HUES6 (cell line): ENCODE data around the gene AQP4.

ENCODE experiments used
- H3K27ac ChIP-seq: 2 replicates; pipeline ENCODE4 v1.7.0; 2013; ENCODE audit warnings: low read depth, mild to moderate bottlenecking, low read length, inconsistent platforms
- H3K27me3 ChIP-seq: 2 replicates; pipeline ENCODE4 v1.6.1; 2013; ENCODE audit warnings: low read length; ENCODE audit not compliant: control insufficient read depth, insufficient read depth
- H3K36me3 ChIP-seq: 2 replicates; pipeline ENCODE4 v1.6.1; 2013; ENCODE audit warnings: low read length; ENCODE audit not compliant: control insufficient read depth, insufficient read depth
- H3K4me1 ChIP-seq: 2 replicates; pipeline ENCODE4 v1.6.1; 2013; ENCODE audit warnings: low read length; ENCODE audit not compliant: control insufficient read depth, insufficient read depth
- H3K4me3 ChIP-seq: 2 replicates; pipeline ENCODE4 v1.5.1; 2013; ENCODE audit warnings: low read depth, low read length
- H3K9ac ChIP-seq: one replicate; pipeline ENCODE4 v1.6.1; 2013; ENCODE audit warnings: mild to moderate bottlenecking, low read length
- H3K9me3 ChIP-seq: 2 replicates; pipeline ENCODE4 v1.6.1; 2013; ENCODE audit warnings: low read depth, low read length; ENCODE audit not compliant: control insufficient read depth, insufficient read depth

Gene AQP4, protein sequence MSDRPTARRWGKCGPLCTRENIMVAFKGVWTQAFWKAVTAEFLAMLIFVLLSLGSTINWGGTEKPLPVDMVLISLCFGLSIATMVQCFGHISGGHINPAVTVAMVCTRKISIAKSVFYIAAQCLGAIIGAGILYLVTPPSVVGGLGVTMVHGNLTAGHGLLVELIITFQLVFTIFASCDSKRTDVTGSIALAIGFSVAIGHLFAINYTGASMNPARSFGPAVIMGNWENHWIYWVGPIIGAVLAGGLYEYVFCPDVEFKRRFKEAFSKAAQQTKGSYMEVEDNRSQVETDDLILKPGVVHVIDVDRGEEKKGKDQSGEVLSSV

DNA sequence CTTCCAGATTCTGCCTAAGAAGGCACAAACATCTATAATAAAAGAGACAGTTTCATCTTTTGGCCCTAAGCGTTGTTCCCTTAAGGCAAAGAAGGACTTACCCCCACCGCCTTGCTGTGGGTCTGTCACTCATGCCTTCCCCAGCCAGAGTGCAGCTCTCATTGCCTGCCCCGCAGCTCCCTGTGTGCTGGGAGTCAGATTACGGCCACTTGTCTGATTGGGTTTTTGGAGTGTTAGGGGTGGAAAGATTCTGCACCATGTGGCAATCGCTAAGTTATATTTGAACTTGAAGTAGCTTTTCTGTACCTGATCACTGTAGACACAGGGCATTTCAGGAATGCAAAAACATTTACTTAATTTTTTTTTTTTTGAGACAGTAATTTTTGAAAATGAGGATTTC, at the start of gene AQP4:
Gene AQP4 (minus strand): TSS at position 151 of the 400 bp plus-strand sequence. CDS start 18 bp downstream, at position 133.
- no peak within 1 kb of the TSS for H3K27ac ChIP-seq
- H3K27me3 ChIP-seq, result peaks cover 34% of the 10 kb centered on the region
- H3K9me3 ChIP-seq, result no peaks in the 10 kb centered on the region
- H3K9ac ChIP-seq, result no peak within 1 kb of the TSS
- H3K4me3 ChIP-seq, result no peak within 1 kb of the TSS
- no peaks in the 10 kb centered on the region for H3K36me3 ChIP-seq
- H3K4me1 ChIP-seq, result peaks cover 11% of the 10 kb centered on the region

DNA sequence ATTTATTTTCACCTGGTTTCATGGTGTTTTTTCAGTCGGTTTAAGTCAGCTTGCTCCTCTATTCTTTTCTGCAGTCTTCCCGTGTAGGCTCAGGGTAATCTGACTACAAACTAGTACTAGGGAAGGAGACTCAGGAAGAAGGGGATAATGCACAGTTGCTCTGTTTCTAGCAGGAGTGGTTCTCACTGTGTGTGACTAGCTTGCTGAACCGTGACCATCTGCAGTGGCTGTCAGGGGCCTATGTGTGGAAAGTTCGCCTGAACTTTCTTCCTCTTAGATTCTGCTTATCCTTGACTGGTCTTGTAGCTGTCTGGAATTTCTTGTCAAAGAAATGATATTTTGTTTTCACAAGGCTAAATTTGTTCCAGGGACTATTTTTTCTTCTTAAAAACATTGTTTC, 46.3 kb upstream of the AQP4 start:
- Histone ChIP-seq H3K9ac (no peak overlapping the region), H3K36me3 (no peaks in the 10 kb centered on the region), H3K4me1 (peaks cover 10% of the 10 kb centered on the region), H3K9me3 (no peaks in the 10 kb centered on the region), H3K4me3 (no peak overlapping the region), H3K27ac (no peak overlapping the region), H3K27me3 (no peaks in the 10 kb centered on the region)

DNA sequence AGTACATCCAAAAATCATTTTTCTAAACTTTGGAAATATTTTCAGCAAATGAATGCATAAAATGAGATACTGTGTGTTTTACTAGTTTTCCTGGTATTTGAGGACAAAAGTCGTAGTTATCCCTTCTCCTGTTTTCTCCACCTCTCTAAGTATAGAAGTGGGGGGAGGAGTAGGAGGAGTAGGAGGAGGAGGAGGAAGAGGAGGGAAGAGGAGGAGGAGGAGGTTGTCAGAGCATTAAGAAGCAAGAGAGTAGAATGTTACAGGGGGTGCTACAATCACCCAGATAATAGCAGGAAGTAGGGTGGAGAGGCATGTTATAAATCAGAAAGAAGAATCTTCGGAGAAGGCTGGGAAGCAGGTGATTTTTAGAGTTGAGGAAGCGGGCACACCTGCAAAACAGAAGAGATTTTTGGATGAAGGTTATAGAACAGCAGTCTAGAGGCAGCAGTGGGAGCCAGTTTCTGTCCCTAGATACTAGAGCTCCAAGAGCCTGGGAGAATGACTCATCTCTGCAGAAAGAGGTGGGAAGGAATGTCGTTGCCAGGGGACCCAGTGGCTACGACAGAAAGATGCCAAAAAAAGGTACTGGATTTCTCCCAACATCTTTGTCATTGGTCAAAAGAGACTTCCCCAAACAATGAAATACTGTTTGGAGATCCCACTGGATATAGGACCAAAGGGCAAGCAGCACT, 44.2 kb upstream of the AQP4 start:
- peaks cover 10% of the 10 kb centered on the region for H3K4me1 ChIP-seq
- peaks cover 1% of the 10 kb centered on the region; the same call in 1 of the 2 replicates for H3K9me3 ChIP-seq
- H3K9ac ChIP-seq, result no peak overlapping the region
- H3K36me3 ChIP-seq, result no peaks in the 10 kb centered on the region
- H3K4me3 ChIP-seq, result no peak overlapping the region; the same call in 1 of the 2 replicates
- no peaks in the 10 kb centered on the region for H3K27me3 ChIP-seq
- H3K27ac ChIP-seq, result no peak overlapping the region

DNA sequence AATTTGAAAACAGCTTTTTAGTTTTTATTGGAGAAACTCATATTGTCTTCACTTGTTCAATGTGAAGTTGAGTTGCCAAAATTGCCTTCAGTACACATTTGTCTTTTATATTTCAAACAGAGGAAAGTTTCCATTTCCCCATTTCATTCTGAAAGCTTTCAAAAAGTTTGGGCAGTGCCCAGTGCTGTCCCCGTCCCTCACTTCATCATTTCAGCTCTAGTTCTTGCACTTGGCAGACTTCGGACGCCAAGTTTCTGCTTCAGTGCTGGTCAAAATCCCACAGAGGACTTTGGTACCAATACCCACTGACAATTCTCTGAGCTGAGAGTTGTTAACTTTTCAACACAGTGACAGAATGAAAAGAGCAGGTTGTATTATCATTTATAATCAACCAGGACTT, 43.4 kb upstream of the AQP4 start:
- no peak overlapping the region for H3K27ac ChIP-seq
- no peaks in the 10 kb centered on the region for H3K27me3 ChIP-seq
- no peaks in the 10 kb centered on the region for H3K36me3 ChIP-seq
- peaks cover 10% of the 10 kb centered on the region for H3K4me1 ChIP-seq
- peaks cover 8% of the 10 kb centered on the region for H3K9me3 ChIP-seq
- no peak overlapping the region for H3K9ac ChIP-seq
- no peak overlapping the region for H3K4me3 ChIP-seq

DNA sequence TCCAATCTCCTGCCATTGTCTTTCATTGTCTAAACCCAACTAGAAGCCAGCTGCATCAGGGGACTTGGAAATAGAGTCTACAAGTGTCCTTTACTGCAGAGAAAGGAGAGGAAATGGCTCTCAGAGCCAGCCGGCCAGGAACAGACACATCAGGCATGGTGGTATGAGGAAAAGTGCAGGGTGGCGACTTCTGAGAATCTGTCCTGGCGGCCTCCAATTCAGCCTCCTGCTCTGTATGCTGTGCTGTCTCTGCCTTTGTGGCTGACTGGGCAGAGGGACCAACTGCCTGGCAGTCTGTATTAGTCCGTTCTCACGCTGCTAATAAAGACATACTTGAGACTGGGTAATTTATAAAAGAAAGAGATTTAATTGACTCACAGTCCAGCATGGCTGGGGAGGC, 36.8 kb upstream of the AQP4 start:
- Histone ChIP-seq H3K9me3 (peaks cover 27% of the 10 kb centered on the region), H3K4me3 (no peak overlapping the region), H3K27ac (no peak overlapping the region), H3K36me3 (no peaks in the 10 kb centered on the region), H3K27me3 (no peaks in the 10 kb centered on the region), H3K9ac (no peak overlapping the region), H3K4me1 (no peaks in the 10 kb centered on the region)

DNA sequence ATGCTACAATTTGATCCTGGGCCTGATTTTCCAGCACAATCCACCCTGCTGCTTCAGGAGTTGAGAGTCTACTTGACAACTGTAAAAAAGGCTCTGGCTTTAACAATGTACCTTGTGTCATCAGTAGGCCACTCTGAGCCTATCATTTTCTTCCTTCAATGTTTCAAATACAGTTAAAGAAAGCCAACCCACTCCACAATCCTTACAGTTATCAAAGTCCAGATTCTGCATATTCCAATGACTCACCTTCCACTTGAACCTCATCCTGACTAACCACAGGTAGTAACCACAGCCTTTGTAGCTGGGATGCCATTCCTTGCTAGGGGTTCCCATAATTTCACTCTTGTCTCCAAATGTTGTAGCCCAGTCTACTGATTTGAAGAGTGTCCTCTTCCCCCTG, 35.5 kb upstream of the AQP4 start:
- H3K4me1 ChIP-seq, result no peaks in the 10 kb centered on the region
- no peak overlapping the region for H3K27ac ChIP-seq
- no peak overlapping the region for H3K9ac ChIP-seq
- H3K36me3 ChIP-seq, result no peaks in the 10 kb centered on the region
- H3K27me3 ChIP-seq, result no peaks in the 10 kb centered on the region
- no peak overlapping the region for H3K4me3 ChIP-seq
- peaks cover 27% of the 10 kb centered on the region for H3K9me3 ChIP-seq

DNA sequence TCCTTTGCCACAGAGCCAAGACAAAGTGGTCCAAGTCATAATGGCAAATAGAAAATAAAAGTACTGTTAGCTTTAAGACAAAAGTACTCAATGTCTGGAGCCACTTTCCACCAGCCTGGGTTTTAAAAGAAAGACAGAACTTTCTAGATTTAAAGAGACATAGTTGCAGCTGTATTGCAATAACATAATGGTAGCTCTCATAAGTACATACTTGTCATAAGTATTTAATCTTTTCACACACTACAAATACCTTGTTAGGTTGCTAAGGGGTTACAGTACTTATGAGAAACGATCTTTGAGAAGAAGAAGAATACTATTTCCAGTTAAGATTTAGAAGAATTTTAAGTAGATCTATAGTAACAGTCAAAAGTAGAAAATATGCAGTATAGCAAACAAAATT, 28.9 kb upstream of the AQP4 start:
- Histone ChIP-seq H3K9me3 (no peaks in the 10 kb centered on the region), H3K27ac (no peak overlapping the region), H3K4me1 (peaks cover 11% of the 10 kb centered on the region; the same call in 1 of the 2 replicates), H3K4me3 (no peak overlapping the region), H3K9ac (no peak overlapping the region), H3K36me3 (no peaks in the 10 kb centered on the region), H3K27me3 (no peaks in the 10 kb centered on the region)

DNA sequence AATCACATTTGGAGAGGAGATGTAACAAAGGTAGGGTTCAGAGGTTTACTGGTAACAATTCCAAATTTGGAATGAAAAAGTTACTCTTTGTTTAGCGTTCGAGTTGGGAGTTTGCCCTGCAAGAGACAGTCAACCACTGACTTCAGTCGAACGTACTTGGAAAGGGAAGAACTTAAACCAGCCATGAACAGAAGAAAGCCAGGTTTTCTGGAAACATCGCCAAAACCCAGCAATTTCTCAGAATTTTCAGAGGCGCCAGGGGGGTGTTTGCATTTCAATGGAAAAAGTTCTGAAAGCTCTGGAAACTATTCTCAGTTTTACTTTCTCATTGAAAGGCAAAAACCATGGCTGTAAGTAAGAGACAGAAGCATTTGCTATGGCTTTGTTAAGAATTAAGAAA, 28.5 kb upstream of the AQP4 start:
- no peaks in the 10 kb centered on the region for H3K9me3 ChIP-seq
- H3K36me3 ChIP-seq, result no peaks in the 10 kb centered on the region
- H3K27ac ChIP-seq, result no peak overlapping the region
- no peak overlapping the region for H3K9ac ChIP-seq
- H3K4me3 ChIP-seq, result no peak overlapping the region
- H3K27me3 ChIP-seq, result no peaks in the 10 kb centered on the region
- peaks cover 11% of the 10 kb centered on the region; the same call in 1 of the 2 replicates for H3K4me1 ChIP-seq

DNA sequence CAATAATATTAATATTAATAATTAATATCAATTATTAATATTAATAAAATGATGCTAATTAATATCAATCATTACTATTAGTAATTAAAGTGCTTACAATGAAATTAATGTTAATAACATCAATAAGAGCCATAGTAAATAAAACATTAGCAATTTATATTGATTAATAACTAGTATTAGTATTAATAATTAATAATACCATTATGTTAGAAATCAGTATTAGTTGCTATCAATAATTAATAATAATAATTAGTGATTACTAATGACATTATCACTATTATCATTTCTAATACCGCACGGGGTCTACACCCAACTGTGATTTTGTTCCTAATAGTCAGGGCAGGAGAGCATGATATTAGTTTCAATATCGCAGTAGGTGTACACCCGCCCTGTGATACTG, 22.8 kb upstream of the AQP4 start:
- H3K36me3 ChIP-seq, result no peaks in the 10 kb centered on the region
- no peaks in the 10 kb centered on the region for H3K9me3 ChIP-seq
- no peak overlapping the region for H3K27ac ChIP-seq
- H3K9ac ChIP-seq, result no peak overlapping the region
- no peak overlapping the region for H3K4me3 ChIP-seq
- H3K4me1 ChIP-seq, result no peaks in the 10 kb centered on the region
- no peaks in the 10 kb centered on the region; the same call in 1 of the 2 replicates for H3K27me3 ChIP-seq

DNA sequence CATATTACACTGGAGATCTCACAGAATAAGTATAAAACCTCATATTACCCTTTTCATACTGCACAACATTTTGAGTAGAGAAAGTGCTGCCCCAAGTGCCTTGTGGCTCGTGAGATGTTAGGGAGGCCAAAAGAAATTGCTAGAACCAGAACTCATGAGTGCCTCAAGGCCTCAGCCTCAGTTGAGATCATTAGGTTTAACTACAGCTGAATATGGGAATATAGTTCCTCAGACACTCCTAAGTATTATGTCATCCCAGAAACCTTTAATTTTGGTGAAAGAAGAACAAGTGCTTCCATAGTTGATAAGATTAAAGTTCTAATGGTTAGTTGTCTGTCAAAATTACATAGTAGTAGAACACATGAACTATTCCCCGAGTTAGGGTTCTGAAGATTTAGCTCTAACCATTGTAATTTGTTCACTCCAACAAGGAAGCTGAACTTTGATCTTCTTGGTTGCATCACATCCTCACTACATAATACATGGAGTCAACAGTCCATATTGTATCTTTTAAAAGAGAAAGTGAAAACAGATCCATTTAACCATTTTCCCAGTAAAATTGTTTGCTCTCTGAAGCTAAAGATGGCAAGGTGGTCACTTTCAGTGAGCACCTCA, 9.6 kb upstream of the AQP4 start:
- H3K4me1 ChIP-seq, result no peaks in the 10 kb centered on the region
- no peaks in the 10 kb centered on the region for H3K36me3 ChIP-seq
- H3K9ac ChIP-seq, result no peak overlapping the region
- no peak overlapping the region for H3K4me3 ChIP-seq
- H3K27me3 ChIP-seq, result no peaks in the 10 kb centered on the region
- no peak overlapping the region for H3K27ac ChIP-seq
- H3K9me3 ChIP-seq, result no peaks in the 10 kb centered on the region

DNA sequence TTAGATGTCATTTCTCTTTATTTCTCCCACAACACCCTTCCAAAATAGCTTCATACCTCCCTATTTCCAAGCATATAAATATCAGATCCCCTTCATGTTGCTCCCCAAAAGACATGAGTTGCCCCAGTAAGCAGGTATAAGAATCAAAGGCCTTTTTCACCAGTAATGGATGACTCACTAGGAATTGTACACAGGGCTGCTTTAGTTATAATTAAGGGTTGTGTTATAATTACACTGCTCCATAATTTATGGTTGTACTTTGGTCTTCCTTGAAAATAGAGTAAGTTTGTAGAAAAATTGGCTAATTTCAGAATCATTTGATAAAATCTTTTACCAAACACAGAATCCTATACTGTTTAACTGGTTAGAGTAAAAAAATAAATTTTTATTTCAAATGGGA, 8.8 kb upstream of the AQP4 start:
- Histone ChIP-seq H3K4me3 (no peak overlapping the region), H3K9ac (no peak overlapping the region), H3K27ac (no peak overlapping the region), H3K9me3 (no peaks in the 10 kb centered on the region), H3K27me3 (no peaks in the 10 kb centered on the region), H3K36me3 (no peaks in the 10 kb centered on the region), H3K4me1 (no peaks in the 10 kb centered on the region)
